GM19099 (cell line): ENCODE data around the gene CEP89.

Source experiments
- POLR2A ChIP-seq: IDR thresholded peaks from 3 replicates; pipeline ENCODE4 v1.6.1; 2011; ENCODE audit warnings: low read depth; ENCODE audit not compliant: insufficient read length; ENCODE audit errors: extremely low read depth

Gene CEP89

DNA sequence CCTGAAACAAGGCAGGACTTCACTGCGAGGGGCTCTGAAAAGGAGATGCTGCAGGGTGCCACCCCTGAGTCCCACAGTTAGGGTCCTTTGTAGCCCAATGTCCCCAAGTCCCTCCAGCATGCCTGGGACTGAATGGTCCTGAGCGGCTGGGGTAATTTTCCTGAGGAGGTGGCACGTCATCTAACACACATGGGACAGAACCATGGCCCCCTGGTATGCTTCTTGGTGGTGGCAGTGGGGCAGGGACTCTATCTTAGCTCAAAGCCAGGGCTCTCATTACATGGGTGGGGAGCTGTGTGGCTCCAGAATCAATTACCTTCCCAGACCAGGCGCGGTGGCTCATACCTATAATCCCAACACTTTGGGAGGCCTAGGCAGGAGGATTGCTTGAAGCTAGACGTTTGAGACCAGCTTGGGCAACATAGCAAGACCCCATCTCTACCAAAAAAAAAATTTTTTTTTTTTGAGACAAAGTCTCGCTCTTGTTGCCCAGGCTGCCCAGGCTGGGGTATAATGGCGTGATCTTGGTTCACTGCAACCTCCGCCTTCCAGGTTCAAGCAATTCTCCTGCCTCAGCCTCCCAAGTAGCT lies 94.3 kb downstream of the CEP89 start:
- TF ChIP-seq POLR2A, result no peak

DNA sequence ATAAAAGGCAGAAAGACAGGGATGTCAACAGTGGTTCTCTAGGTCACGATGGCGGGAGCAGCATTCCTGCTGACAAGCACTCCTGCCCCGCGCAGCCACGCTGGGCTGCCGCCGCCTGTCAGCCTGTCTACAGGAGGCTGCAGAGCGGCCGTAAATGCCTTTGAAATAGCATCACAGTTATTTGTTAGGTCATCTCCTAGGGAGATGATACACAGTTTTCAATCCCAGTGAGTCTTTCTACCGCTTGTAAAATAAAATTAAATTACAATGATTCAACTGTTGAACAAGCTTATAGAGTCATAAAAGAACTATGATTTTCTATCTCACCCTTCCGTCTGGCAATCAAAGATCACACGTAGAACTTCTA lies 94.9 kb downstream of the CEP89 start:
- no peak for TF ChIP-seq POLR2A

DNA sequence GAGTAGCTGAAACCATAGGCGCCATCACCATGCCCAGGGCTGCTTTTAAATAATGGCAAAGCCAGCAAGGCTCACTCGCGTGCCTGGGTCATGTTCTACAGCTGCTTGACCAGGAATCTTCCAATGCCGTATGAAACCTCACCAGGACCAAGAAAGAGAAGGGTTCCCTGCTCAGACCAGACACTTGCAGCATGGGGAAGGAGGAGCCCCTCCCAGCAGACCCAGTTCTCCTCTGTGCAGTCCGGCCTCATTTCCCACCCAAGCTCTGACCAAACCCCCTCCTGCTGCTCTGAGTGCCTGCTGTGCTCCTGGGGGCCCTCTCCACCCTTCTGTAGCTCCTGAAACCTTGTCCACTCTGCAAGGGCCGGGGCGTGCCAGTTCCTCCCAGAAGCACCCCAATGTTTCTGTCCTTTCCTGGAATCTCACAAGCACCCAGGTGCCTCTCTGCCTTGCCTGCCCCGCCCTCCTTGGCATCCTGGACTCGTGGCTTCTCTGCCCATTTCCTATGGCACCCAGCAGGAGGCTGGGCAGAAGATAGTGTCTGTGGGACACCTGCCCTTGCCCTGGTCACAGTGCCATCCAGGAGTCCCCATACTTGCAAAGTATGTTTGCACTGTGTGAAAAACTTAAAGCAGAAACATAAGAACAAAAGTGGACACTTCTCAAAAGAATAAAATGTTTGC lies 95.4 kb downstream of the CEP89 start:
- no peak for TF ChIP-seq POLR2A

DNA sequence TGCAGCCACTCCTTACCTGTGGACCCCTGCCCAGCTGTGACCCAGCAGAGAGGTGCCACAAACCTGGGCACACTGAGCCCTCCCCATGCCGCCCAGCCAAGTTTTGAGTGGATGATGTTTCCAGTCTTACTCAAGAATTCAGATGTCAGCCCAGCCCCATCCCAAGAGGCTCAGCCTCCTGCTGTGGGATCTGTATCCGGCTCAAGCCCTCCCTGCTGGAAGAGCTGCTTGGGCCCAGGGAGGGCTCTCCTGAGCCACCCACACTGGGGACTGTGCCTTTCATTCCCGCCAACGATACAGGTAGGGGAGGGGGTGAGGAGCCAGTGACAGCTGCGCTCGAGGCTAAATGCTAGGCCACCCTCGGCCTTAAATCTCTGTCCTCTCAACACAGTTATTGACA lies 96.3 kb downstream of the CEP89 start:
- no peak for TF ChIP-seq POLR2A

DNA sequence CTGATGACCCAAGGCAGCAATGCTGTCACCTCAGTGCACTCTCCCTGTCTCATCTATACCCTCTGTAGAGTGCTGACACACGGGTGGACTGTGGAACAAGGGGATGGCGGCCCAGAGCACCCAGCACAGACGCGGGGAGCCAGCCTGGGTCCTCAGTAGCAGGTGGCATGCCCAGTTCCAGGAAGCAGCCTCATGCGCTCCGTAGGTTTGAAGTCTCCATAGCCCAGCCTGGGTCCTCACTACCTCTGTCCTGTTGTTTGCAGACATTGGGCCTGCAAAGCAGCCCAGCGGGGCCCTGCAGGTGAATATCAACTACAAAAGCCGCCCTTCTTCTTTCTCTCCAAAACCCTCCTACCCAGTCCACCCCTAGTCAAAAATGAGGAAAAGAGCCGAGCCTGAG lies 97.2 kb downstream of the CEP89 start:
- no peak for TF ChIP-seq POLR2A

DNA sequence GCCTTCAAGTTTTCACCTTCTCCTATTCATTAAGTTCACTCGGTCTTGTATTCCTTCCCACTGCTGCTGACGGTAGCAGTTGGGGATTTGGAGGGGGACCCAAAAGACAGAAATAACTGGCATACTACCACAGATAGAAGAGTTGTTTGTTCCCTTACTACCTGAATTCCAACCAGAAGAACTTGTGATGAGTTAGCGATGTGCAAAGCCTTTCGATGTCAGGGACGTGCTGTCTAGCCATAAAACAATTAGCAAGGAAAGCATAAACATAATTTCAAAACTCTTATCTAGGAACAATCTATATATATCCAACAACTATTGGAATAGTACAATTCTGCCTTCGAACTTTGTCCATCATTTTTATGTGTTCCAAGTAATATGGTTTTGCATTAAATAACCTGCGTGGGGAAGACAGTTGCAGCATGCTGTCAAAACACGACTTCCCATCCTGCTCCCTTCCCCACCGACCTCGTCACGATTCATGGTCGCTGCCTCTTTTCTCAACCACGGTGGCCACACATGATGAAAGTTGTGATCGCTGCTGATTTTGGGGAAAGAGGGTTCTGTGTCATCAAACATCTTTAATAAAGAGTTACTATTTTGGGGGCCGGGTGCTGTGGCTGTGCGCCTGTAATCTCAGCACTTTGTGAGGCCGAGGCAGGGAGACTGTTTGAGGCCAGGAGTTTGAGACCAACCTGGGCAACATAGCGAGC lies 98.4 kb downstream of the CEP89 start:
- TF ChIP-seq POLR2A, result no peak

- no peak for TF ChIP-seq POLR2A
Observed at GRCh38 chr19:32872391-32872790, 99.4 kb downstream of the CEP89 start.

GRCh38 chr19:32870981-32871451 lies 100.7 kb downstream of the CEP89 start:
- TF ChIP-seq POLR2A, result no peak

GRCh38 chr19:32869966-32870573 lies 101.7 kb downstream of the CEP89 start:
- TF ChIP-seq POLR2A, result no peak

DNA sequence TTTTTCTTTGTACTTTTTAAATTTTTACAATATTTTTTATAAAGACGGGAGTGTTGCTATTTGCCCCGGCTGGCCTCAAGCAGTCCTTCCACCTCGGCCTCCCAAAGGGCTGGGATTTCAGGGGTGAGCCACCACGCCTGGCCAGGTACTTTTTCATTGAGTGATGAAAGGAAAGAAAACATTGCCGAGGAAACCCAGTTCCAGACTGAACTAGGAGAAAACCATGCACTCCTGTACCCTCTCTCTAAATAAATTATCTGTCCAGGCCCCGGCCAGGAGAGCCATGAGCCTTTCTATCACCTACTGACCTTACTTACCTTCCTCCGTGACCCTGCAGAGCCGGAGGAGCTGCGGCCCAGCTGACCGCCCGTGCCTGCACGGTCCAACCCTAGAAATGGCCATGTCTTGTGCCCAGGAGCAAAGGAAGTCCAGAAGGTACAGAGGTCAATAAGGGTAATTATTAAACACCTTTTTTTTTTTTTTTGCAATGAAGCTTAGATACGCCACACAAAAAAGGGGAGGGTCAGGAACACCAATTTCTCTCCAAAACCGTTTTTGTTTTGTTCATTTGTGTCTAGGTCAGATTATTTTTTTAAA lies 102.3 kb downstream of the CEP89 start, which contains the start of gene SLC7A9:
Gene SLC7A9 (minus strand): TSS at position 399 of the 597 bp plus-strand sequence. CDS start 1,233 bp downstream, outside the sequence.
- TF ChIP-seq POLR2A, result no peak

DNA sequence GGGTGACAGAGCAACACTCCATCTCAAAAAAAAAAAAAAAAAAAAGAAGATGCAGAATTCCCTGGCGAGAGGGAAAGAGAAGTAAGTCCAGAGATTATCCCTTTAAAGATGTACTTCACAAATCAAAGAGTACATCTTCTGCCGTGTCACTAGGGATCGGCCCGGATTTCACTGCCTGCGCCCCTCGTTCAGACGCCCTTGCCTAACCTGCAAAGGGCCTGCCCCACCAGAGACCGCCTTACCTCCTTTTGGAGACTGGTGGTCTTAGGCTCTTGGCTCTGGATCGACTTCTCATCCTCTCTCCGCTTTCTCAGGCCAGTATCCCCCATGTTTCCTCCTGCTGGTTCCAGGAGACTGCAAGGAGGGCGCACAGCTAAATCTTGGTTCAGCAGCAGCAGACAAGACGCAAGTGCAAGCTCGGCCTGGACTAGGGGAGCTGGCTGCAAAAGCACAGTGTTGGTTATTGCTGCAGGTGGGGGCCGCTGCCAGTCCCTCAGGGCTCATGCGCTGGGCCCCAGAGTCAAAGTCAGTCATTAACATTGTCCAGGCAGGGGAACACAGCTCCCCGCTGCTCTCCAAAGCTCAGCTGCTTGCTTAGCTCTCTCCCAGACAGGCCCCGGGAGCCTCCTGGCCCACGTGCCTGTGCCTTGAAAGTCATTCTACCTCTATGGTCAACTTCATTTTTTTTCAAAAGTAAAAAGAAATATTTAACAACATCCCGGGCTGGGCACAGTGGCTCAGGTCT lies 103.4 kb downstream of the CEP89 start:
- TF ChIP-seq POLR2A, result no peak

- TF ChIP-seq POLR2A, result no peak
Observed at GRCh38 chr19:32866564-32867265, 105.0 kb downstream of the CEP89 start.

GRCh38 chr19:32866061-32866460 lies 105.7 kb downstream of the CEP89 start:
- TF ChIP-seq POLR2A, result no peak

DNA sequence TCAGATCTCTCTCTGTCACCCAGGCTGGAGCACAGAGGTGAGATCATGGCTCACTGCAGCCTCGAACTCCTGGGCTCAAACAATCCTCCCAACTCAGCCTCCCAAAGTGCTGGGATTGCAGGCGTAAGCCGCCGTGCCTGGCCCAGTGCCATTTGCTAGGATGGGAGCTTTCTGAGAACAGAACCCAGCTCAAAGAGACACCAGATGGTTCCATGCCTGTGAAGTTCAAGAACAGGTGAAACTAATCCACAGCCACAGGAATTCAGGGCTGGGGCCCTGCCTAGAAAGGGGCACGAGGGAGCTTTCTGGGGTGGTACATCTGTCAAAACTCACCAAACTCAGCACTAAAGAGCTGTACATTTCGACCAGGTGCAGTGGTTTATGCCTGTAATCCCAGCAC lies 106.4 kb downstream of the CEP89 start:
- TF ChIP-seq POLR2A, result no peak

- no peak for TF ChIP-seq POLR2A
Observed at GRCh38 chr19:32864318-32865007, 107.3 kb downstream of the CEP89 start.
